ENCODE measurements around the gene XYLT2. TPM values are rescaled to one million over a fixed set of nuclear protein-coding genes. Genes with fewer than 3 reads are reported as not detected.

Gene XYLT2
- total RNA-seq, 1 donor, result 6.8 TPM

GRCh38 chr17:50361561-50362480, 15.9 kb downstream of the XYLT2 start:
- H3K4me1 ChIP-seq (ENCODE audit: insufficient read depth, low read length), result peaks cover 6% of the 10 kb centered on the region
- no peak overlapping the region for H3K4me3 ChIP-seq (ENCODE audit: low read length)
- no peaks in the 10 kb centered on the region for H3K9me3 ChIP-seq (ENCODE audit: low read depth, low read length)
- H3K27me3 ChIP-seq (ENCODE audit: insufficient read depth, low read length), result no peaks in the 10 kb centered on the region

GRCh38 chr17:50362661-50363060, 16.7 kb downstream of the XYLT2 start:
- no peaks in the 10 kb centered on the region for H3K27me3 ChIP-seq (ENCODE audit: insufficient read depth, low read length)
- no peaks in the 10 kb centered on the region for H3K9me3 ChIP-seq (ENCODE audit: low read depth, low read length)
- no peak overlapping the region for H3K4me3 ChIP-seq (ENCODE audit: low read length)
- peaks cover 6% of the 10 kb centered on the region for H3K4me1 ChIP-seq (ENCODE audit: insufficient read depth, low read length)

GRCh38 chr17:50363217-50364060, 17.5 kb downstream of the XYLT2 start:
- H3K9me3 ChIP-seq (ENCODE audit: low read depth, low read length), result no peaks in the 10 kb centered on the region
- H3K27me3 ChIP-seq (ENCODE audit: insufficient read depth, low read length), result no peaks in the 10 kb centered on the region
- peaks cover 6% of the 10 kb centered on the region for H3K4me1 ChIP-seq (ENCODE audit: insufficient read depth, low read length)
- no peak overlapping the region for H3K4me3 ChIP-seq (ENCODE audit: low read length)

- Histone ChIP-seq H3K27me3 (ENCODE audit: insufficient read depth, low read length) (no peaks in the 10 kb centered on the region), H3K4me1 (ENCODE audit: insufficient read depth, low read length) (peaks cover 6% of the 10 kb centered on the region), H3K9me3 (ENCODE audit: low read depth, low read length) (no peaks in the 10 kb centered on the region), H3K4me3 (ENCODE audit: low read length) (no peak overlapping the region)
Observed at GRCh38 chr17:50364061-50364458, 18.1 kb downstream of the XYLT2 start.

DNA sequence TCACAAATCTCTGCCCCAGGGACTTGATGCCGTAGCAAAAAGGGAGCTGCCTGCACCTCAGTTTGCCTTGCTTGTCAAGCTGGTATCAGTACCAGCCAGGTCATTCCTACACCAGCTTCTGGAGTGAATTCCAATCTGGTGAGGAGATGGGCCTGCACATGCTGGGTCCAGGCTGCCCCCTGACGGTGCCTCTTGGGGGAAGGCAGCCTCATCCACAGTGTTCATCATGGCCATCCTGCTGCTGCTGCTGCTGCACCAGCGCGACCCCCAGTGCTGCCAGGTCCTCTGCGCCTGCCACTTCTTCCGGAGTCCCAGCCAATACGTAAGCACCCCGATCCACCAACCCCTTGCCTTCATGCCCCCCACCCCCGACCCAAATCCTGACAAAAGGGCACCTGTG, 18.8 kb downstream of the XYLT2 start:
- H3K27me3 ChIP-seq (ENCODE audit: insufficient read depth, low read length), result no peaks in the 10 kb centered on the region
- H3K4me1 ChIP-seq (ENCODE audit: insufficient read depth, low read length), result peaks cover 6% of the 10 kb centered on the region
- no peak overlapping the region for H3K4me3 ChIP-seq (ENCODE audit: low read length)
- H3K9me3 ChIP-seq (ENCODE audit: low read depth, low read length), result no peaks in the 10 kb centered on the region

DNA sequence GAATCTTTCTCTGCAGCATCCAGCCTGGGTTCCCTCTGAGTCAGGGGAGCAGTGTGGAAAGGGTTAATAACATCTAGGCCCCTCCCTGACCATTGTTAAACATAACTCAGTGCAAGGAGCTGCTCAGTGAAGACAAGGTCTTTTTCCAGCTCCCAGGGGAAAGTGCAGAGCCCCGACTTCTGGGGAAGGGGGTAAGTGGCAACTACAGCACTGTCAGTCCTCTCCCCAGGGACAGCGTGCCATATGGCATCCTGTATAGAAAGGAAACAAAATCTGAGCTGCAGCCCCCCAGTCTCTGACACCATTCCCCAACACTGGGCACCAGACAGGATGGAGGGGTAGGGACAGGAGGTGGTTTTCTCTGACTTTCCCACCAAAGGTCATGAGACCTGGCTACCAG, 19.2 kb downstream of the XYLT2 start:
- H3K4me1 ChIP-seq (ENCODE audit: insufficient read depth, low read length), result peaks cover 6% of the 10 kb centered on the region

GRCh38 chr17:50365649-50366393, 19.9 kb downstream of the XYLT2 start:
- Histone ChIP-seq H3K4me3 (ENCODE audit: low read length) (no peak overlapping the region), H3K9me3 (ENCODE audit: low read depth, low read length) (no peaks in the 10 kb centered on the region), H3K4me1 (ENCODE audit: insufficient read depth, low read length) (peaks cover 6% of the 10 kb centered on the region)

More for the DNA sequence above, 19.2 kb downstream of the XYLT2 start:
- Histone ChIP-seq H3K27me3 (ENCODE audit: insufficient read depth, low read length) (no peaks in the 10 kb centered on the region), H3K4me3 (ENCODE audit: low read length) (no peak overlapping the region), H3K9me3 (ENCODE audit: low read depth, low read length) (no peaks in the 10 kb centered on the region)

GRCh38 chr17:50367401-50367800, 21.5 kb downstream of the XYLT2 start:
- Histone ChIP-seq H3K27me3 (ENCODE audit: insufficient read depth, low read length) (no peaks in the 10 kb centered on the region), H3K4me1 (ENCODE audit: insufficient read depth, low read length) (peaks cover 15% of the 10 kb centered on the region), H3K4me3 (ENCODE audit: low read length) (no peak overlapping the region), H3K9me3 (ENCODE audit: low read depth, low read length) (no peaks in the 10 kb centered on the region)

More at GRCh38 chr17:50365649-50366393, 19.9 kb downstream of the XYLT2 start:
- H3K27me3 ChIP-seq (ENCODE audit: insufficient read depth, low read length), result no peaks in the 10 kb centered on the region

GRCh38 chr17:50370052-50370451, 24.1 kb downstream of the XYLT2 start:
- peaks cover 19% of the 10 kb centered on the region for H3K4me1 ChIP-seq (ENCODE audit: insufficient read depth, low read length)
- H3K4me3 ChIP-seq (ENCODE audit: low read length), result no peak overlapping the region

DNA sequence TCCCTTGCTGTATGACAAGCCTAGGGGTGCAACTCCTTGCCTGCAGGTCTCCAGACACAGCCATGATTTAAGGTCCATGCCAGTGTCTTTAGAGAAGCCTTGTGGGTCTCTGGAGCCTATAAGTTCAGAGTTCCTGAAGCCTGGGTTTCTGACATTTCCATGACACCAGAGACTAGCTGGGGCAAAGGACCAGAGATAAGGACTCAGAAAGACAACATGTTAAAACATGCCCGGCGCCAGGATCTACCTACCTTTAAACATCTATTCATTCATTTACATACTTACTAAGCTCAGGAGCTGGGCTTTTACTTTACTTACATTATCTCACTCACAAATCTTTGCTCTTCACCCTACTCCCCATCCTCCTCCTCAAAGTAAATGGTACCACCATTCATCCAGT, 25.6 kb downstream of the XYLT2 start:
- peaks cover 19% of the 10 kb centered on the region for H3K4me1 ChIP-seq (ENCODE audit: insufficient read depth, low read length)
- no peak overlapping the region for H3K4me3 ChIP-seq (ENCODE audit: low read length)
- no peaks in the 10 kb centered on the region for H3K9me3 ChIP-seq (ENCODE audit: low read depth, low read length)
- no peaks in the 10 kb centered on the region for H3K27me3 ChIP-seq (ENCODE audit: insufficient read depth, low read length)

More at GRCh38 chr17:50370052-50370451, 24.1 kb downstream of the XYLT2 start:
- H3K27me3 ChIP-seq (ENCODE audit: insufficient read depth, low read length), result no peaks in the 10 kb centered on the region
- no peaks in the 10 kb centered on the region for H3K9me3 ChIP-seq (ENCODE audit: low read depth, low read length)

DNA sequence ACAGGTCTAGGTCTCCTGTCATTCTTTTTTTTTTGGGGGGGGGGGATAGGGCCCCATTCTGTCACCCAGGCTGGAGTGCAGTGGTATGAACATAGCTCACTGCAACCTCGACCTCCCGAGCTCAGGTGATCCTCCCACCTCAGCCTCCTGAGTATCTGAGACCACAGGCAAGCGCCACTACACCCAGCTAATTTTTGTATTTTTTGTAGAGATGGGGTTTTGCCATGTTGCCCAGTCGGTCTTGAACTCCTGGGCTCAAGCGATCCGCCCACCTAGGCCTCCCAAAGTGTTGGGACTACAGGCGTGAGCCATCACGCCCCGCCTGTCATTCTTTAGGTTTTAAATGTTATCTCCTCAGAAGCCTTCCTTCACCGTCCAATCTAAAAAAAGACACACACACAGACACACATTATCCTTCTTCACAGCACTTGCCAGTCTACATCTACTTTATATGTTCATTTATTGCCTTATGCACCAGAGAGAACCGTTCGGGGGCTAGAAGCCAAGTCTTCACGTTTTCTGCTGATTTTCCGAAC, 26.4 kb downstream of the XYLT2 start:
- Histone ChIP-seq H3K27me3 (ENCODE audit: insufficient read depth, low read length) (no peaks in the 10 kb centered on the region), H3K4me1 (ENCODE audit: insufficient read depth, low read length) (peaks cover 19% of the 10 kb centered on the region), H3K9me3 (ENCODE audit: low read depth, low read length) (no peaks in the 10 kb centered on the region), H3K4me3 (ENCODE audit: low read length) (peak overlapping the region; percentile 83)

DNA sequence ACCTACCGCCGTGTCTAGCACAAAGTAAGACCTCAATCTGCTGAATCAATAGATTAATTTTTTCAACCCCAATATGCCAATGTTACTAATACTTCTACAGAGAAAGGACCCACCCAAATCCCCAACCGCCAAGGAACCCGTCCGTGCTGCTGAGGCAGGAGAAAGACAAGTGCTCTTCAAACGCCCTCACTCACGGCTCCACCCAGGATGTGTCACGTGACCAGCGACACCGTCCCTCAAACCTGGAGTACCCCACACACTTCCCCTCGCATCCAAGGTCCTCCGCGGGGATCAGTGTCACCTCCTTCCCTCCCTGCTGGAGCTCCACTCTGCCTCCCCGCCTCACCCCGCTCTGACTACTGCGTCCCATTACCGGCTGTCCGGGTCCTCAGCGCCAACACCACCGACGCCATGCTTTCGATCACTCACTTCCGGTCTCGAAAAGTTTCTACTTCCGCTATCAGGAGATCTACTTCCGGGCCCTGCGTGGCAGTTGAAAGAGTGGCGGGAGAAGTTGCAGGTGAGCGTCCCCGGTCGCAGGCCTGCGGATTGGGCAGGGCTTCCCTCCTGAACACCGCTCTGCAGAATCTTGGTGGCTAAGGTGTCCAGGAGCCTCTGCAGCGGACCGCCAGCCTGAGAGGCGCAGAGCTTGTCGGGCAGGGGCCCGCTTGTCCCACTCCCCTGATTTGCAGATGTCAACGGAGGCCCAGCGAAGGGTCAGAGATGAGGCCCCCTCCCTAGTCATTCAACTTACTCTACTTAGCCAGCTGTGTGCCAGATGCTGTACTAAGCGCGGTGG, 27.0 kb downstream of the XYLT2 start, which contains the start of the genes EME1 and MRPL27:
EME1 (plus strand) TSS at position 472 of the 799 bp plus-strand sequence. CDS start 1,980 bp downstream, outside the sequence.
MRPL27 (minus strand) TSS at position 427 of the 799 bp plus-strand sequence; CDS start at position 413, 14 bp downstream.
- H3K4me3 ChIP-seq (ENCODE audit: low read length), result peak within 1 kb of the TSS; percentile 83
- H3K9me3 ChIP-seq (ENCODE audit: low read depth, low read length), result no peaks in the 10 kb centered on the region
- peaks cover 19% of the 10 kb centered on the region for H3K4me1 ChIP-seq (ENCODE audit: insufficient read depth, low read length)
- H3K27me3 ChIP-seq (ENCODE audit: insufficient read depth, low read length), result no peaks in the 10 kb centered on the region

- Histone ChIP-seq H3K4me1 (ENCODE audit: insufficient read depth, low read length) (peaks cover 19% of the 10 kb centered on the region), H3K4me3 (ENCODE audit: low read length) (no peak overlapping the region), H3K9me3 (ENCODE audit: low read depth, low read length) (no peaks in the 10 kb centered on the region), H3K27me3 (ENCODE audit: insufficient read depth, low read length) (no peaks in the 10 kb centered on the region)
Observed at GRCh38 chr17:50373705-50374104, 27.8 kb downstream of the XYLT2 start.
